GM12864 (cell line): ENCODE measurements around the gene BPHL.
A peak's percentile ranks its signal among the peaks of the same experiment; 100 is the strongest.

ENCODE experiments used
- DNase-seq: peaks from one replicate; pipeline ENCODE4 v3.0.0-alpha.2; 2011; ENCODE audit warnings: low read depth
- H3K4me3 ChIP-seq: 2 replicates; pipeline ENCODE4 v1.5.1; 2011; ENCODE audit warnings: mild to moderate bottlenecking, low read depth, low read length, control low read depth
- TF ChIP-seq, protein P1 (sequence below): IDR thresholded peaks from 2 replicates; pipeline ENCODE4 v1.5.1; 2011; ENCODE audit warnings: low read depth, mild to moderate bottlenecking, moderate library complexity, low read length, control low read depth, inconsistent platforms; ENCODE audit errors: missing control alignments

Gene BPHL

DNA sequence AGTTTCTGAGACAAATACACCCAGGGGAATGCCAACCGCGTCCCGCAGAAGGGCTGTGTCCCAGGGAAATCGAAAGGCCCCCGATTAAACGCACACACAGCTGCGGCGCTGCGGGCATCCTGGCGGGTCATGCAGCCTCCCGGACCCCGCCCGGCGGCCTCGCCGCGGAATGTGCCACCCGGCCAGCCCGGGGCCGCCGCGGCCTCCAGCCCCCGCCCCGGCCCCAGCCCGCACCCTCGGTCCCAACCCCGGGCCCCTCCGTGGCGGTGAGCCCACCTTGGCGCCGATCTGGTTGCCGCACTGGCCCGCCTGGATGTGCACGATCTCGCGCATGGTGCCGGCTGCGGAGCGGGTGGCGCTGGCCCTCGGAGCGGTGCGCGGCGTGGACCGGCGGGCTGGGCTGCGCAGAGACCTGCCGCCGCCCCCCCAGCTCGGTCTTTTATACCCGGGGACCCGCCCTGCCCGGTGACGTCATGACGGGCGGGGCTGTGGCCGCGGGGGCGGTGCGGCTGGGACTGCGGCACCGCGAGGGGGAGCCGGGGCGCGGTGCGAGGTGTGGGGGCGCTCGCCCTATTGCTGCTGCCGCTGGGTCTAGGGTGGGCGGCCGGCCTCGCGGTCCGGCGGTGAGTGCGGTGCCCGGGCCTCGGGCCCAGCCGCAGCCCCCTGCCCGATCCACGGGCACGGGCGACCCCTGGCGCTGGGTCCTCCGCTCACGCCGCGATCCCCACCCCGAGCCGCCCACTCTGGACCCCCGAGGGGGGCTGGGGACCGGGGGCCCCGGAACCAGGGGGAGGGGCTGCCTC lies 38.8 kb downstream of the BPHL start, which contains the start of gene TUBB2A:
Gene TUBB2A, minus strand, starts transcription at position 414 of the 803 bp plus-strand sequence. Its CDS starts 81 bp downstream, at position 333.
- DNase-seq: no peak
- TF ChIP-seq, protein P1, sequence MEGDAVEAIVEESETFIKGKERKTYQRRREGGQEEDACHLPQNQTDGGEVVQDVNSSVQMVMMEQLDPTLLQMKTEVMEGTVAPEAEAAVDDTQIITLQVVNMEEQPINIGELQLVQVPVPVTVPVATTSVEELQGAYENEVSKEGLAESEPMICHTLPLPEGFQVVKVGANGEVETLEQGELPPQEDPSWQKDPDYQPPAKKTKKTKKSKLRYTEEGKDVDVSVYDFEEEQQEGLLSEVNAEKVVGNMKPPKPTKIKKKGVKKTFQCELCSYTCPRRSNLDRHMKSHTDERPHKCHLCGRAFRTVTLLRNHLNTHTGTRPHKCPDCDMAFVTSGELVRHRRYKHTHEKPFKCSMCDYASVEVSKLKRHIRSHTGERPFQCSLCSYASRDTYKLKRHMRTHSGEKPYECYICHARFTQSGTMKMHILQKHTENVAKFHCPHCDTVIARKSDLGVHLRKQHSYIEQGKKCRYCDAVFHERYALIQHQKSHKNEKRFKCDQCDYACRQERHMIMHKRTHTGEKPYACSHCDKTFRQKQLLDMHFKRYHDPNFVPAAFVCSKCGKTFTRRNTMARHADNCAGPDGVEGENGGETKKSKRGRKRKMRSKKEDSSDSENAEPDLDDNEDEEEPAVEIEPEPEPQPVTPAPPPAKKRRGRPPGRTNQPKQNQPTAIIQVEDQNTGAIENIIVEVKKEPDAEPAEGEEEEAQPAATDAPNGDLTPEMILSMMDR: peak; percentile 51
- peak within 1 kb of the TSS; percentile 68 for H3K4me3 ChIP-seq

DNA sequence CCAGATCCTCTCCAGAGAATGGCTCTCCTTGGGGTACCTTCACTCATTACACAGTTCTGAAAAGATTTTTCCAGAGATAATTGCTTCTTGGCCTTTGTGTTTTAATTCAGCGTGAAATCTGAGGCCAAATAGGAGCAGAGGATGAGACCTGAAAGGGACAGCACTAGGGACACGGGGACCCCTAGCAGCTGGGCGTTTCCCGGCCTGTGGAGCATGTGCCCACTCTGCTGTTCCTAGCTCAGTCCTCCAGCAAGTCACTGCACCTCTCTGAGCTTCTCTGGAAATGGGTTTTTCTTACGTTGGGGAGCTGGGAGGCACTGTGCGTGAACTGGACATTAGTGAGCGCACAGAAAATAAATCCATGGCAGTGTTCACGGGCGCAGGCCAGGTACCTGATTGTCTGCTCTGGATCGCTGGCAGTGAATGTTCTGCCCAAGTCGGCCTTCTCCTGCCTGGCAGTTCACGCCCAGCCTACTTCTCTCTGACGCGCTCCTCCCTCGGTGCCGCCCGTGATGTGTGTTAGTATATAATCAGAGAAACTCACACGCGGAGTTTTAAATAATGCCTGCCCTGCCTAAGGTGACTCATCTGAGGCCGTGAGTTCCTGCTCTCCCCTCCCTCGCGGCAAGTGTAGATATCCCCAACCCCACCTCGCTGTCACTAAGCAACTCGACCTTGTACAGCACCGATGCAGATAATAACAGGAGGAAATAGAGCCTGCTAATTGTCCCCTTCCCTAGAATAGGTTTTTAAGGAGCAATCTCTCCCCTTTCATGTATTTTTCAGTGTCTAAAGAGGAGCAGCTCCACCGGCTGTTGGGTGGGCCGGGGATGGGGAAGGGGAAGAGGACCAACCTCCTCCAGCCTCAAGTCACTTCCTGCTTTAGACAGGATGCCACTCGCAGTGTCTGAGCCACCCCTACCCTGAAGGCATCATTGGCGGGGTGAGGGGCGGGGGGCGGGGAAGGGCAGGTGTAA lies 41.6 kb downstream of the BPHL start:
- no peak for DNase-seq
- TF ChIP-seq, protein P1: no peak
- H3K4me3 ChIP-seq: no peak overlapping the region

DNA sequence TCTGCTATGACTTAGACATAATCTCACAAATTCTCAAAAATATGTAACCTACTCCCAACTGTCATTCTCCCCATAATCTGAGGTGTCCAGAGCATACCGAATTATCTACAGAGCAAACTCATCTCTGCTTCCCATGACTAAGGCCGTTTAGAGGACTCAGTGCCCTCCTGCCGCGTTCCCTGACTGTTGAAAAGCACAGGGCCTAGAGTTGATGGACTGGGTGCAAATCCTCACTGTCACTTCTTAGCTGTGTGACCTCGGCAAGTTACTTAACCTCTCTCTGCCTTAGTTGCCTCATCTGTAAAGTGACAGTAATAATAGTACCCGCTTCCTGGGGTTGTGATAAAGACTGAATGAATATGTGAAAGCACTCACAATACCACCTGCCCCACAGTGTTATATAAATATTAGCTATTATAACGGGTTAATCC lies 43.6 kb downstream of the BPHL start:
- no peak for DNase-seq
- H3K4me3 ChIP-seq: peak overlapping the region; percentile 57
- TF ChIP-seq, protein P1: no peak

DNA sequence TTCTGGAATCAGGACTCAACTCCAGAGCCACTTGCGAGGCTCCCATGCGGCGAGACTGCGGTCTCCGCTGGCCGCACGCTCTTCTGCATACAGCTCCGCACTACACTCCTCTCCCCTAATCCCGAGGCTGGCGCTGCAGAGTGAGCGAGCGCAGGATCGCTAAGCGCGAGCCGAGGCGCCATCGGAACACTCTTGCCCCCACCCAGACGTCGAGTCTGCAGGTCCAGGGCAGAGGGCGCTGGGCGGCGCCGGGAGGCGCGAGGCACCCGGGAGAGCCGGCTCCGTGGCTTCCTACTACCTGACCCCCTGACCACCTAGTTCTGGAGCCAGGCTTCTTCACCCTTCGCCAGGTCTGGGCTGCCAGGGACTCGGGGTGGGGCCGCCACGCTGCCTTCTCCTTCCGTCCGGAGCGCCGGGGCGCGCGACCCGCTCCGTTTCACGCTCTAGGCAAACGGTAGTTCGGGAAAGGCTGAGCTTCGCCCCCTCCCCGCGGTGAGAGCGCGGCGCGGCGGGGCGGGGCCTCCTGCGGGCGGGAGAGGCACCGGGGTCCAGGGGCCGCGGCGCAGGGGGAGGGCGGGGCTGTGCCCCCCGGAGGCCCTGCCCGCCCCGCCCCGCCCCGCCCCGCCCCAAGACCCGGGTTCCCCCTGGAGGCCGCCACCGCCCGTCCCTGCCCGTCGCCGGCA lies 44.2 kb downstream of the BPHL start:
- no peak for DNase-seq
- TF ChIP-seq, protein P1: no peak
- H3K4me3 ChIP-seq: peak overlapping the region; percentile 57

DNA sequence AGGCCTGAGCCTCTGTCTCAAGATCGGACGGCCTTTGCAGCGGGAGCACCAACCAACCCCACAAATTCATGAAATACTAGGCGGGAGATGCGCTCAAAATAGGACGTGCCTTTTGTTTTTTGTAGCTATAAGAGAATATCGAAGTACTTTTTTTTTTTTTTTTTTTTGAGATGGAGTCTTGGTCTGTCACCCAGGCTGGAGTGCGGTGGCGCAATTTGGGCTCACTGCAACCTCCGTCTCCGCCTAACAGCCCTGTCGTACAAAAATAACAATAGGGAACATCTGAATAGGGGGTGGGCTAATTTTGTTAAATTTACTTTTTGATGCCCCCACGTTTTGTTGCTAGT lies 44.7 kb downstream of the BPHL start:
- DNase-seq: no peak
- TF ChIP-seq, protein P1: peak; percentile 20
- H3K4me3 ChIP-seq: peak overlapping the region; percentile 57

DNA sequence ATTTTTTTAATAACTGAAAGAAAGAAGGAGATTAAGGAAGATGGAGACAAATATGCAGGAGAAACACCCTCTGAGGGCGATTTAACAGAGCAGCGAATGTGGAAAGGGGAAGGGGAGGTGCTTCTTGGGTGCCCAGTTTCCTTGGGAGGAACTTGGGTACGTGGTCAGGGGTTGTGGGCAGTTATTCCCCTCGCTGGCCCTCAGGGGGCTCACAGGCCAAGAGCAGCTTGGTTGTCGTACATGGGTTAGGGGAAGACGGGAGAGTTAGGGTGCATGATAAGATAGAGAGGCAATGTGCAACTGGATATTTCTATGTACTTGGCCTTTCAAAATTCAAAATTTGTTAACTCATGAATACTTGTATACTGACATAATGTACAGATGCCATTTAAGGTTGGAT lies 45.9 kb downstream of the BPHL start:
- H3K4me3 ChIP-seq: no peak overlapping the region
- no peak for DNase-seq
- TF ChIP-seq, protein P1: no peak
